GM19351 (cell line): Measurements from ENCODE around the gene NOD1.

ENCODE experiments used
- ATAC-seq: cut with Tn5 transposase; IDR thresholded peaks from one replicate; pipeline ENCODE4 v1.9.1; 2021; ENCODE audit warnings: mild to moderate bottlenecking, moderate library complexity; ENCODE audit not compliant: unreplicated experiment

The NOD1 gene

GRCh38 chr7:30450983-30451497, 27.5 kb downstream of the NOD1 start:
- no peak for ATAC-seq

DNA sequence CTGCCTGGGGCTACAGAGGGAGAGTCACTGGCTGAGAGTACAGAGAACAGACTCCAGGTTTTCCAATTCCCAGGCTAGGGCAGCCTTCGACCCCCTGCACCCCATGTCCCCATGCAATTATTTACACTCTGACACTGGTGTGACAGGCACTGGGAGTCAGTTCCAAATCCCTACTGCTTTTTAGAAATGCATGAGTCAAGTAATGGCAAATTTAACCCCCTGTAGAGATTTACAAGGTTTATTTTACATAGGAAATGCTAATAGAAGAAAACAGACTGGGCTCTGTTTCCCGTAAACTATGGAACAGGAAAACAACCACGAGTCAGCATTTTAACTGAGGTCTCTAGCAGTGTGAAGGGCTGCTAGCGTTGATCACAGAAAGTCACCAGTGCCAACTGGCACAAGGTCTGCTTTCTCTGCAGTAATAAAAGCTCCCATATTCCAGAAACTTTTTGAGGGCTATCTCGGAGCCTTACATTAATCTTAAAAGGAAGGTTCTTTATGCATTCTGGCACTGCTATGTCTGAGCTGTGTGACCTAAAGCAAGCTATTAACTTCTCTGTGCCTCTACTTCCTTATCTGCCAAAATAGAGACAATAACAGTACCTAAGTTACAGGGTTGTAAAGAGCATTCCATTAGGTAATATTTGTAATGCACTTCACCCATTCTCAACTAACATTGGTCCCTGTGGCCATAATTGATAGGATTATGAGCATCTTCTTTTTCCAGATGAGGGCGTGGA, 28.2 kb downstream of the NOD1 start:
- ATAC-seq: no peak

- no peak for ATAC-seq
Measured at GRCh38 chr7:30448461-30449189, 30.0 kb downstream of the NOD1 start.

- ATAC-seq: no peak
Measured at GRCh38 chr7:30447466-30447865, 31.1 kb downstream of the NOD1 start.

DNA sequence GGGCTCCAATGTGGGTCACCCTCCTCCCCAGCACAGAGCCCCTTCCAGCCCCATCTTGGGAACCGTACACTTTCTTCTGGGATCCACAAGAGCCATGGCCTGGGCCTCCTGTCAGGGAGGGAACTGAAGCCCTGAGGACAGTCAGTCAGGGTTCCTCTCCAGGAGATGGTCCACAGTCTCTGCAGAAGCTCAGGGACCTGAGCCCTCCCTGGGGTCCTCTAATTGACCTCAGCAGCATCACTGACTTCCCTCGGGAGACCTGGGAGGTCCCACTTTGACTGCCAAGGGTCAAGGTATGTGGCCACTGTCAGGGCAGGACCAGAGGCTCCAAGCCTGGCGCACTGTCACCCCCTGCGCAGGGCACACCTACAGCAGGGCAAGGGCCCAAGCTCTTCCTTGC, 32.3 kb downstream of the NOD1 start:
- ATAC-seq: no peak

- ATAC-seq: peak; percentile 99
Measured at GRCh38 chr7:30445770-30446169, 32.8 kb downstream of the NOD1 start.

DNA sequence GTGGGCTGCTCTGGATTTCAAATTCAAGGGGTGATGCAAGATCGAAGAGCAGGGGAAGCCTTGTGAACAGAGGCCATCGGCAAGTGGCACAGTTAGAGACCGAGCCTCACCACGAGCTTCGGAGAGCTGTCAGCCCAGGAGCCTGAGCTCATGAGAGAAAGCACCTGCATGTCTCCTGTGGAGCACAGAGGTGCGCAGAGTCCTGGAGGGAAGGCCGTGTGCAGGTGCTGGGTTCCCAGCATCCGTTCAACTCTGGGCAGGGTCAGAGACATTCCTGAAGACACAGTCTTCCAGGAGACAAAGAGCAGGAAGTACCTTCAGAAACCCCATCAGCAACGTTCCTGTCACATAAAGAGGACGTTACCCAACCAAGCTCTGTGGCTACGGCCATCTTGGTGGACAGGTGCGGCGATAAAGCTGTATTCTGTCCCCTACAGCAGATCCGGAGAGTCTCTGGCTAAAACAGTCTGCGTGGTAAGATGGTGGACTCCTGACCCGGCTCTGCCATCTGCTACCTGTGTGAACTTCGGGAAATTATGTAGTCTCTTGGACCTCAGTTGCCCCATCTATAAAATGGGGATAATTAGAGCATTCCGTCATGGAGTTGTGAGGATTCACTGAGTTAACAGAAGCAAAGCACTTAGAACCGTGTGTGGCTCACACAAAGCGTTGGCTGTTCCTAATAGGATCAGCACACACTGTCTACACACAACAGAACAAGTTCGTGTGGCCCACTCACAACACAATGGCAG, 40.6 kb downstream of the NOD1 start:
- no peak for ATAC-seq

DNA sequence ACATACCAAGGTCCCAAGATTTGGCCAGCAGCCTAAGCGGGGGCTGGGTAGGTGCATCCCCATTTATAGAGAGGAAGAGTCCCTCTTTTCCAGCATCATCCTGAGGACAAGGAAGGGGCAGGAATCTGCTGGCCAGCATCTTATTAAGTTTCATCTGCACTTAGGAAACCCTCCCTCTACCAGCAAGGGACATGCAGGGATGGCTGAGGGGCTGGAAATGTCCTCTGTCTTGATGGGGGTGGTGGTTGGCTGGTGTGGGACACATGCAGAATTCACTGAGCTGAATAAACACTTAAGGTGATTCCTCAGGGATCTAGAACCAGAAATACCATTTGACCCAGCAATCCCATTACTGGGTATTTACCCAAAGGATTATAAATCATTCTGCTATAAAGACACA, 42.1 kb downstream of the NOD1 start:
- no peak for ATAC-seq

DNA sequence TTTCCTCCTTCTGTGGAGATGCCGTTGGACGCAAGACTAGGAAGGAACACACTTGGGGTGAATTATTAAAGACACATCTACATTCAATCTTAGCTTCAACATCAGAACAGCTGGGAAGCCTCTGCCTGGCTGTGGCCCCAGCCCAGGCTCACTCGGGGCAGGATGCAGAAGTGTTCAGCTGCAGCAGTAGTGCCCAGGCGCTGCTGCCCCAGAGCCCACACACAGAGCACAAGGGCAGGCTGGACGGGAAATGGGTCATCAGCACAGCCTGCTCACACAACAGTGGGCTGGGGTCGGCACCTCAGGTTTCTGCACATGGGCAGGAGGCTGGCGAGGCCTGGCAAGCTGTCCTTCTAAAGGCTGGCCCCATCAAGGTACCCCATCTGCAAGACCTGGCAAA, 42.5 kb downstream of the NOD1 start:
- ATAC-seq: no peak

GRCh38 chr7:30434140-30434799, 44.3 kb downstream of the NOD1 start:
- ATAC-seq: peak; percentile 60

DNA sequence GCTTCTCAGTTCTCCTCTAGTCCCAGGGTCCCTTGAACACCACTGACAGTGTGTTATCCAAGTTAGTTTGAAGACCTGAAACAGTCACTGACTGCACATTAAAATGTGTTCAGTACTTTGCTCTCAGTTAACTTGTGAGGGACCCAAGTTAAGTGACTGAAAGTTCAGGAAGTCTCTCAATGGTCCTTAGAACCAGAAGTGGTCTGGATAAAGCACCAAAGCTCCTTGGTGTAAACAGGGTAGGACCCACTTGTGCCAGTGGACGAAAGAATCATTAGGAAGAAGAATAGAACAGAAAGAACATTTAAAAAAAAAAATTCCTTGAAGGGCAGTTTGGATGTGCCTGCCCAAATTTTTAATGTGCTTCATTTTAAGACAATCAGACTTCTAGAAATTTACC, 45.1 kb downstream of the NOD1 start:
- no peak for ATAC-seq

- no peak for ATAC-seq
Measured at GRCh38 chr7:30433082-30433481, 45.5 kb downstream of the NOD1 start.

DNA sequence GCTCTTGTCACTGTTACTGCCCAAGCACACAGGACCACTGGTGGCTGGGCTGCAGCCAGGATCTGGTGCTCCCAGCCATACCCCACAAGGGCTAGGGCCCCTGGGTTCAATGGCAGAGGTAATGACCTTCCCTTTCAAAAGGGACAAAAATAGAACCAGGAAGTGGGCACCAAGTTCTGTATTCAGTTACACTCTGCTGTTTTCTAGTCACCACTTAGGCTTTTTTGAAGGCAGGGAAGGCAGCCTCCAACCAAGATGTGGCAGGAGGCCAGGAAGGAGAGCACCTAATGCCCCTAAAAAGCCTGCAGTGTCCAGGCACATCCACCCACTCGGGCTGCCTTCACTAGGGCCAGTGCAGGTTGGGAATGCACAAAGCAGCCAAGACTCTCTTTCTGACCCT, 47.8 kb downstream of the NOD1 start:
- no peak for ATAC-seq

DNA sequence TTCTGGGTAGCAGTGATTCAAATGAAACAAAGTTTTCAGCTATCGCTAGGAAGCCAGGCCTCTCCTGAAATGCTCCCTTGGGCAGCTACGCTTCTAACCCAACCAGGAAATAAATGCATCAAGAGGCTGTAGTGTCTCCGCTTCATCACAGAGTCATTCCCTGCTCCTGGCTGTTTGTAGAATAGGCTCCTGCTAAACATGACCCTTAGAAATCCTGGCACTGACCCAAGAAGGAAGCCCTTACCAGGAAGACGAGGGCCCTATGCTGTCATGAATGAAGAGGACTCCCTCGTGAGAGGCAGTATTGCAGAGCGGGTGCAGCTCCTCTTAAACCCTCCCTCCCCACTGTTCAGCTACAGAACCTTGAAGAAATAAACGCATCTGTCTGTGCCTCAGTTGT, 48.3 kb downstream of the NOD1 start:
- no peak for ATAC-seq

DNA sequence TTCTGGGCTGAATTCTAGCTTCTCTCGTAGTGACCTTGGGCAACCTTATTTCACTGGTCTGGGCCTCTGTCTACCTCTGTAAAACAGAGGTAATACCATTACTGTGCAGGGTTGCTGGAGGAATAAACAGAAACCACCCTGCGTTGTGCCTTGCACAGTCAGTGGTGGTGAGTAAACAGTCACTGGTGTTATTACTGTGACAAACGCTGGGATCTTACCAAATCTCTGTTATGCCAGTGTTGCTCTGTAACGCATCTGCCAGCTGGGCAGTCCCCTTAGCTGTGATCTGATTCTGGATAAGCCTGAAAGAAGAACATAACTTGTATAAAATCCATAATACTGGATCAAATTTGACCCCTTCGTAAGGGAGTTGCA, 49.4 kb downstream of the NOD1 start:
- no peak for ATAC-seq

GRCh38 chr7:30428246-30429155, 50.1 kb downstream of the NOD1 start:
- ATAC-seq: no peak

DNA sequence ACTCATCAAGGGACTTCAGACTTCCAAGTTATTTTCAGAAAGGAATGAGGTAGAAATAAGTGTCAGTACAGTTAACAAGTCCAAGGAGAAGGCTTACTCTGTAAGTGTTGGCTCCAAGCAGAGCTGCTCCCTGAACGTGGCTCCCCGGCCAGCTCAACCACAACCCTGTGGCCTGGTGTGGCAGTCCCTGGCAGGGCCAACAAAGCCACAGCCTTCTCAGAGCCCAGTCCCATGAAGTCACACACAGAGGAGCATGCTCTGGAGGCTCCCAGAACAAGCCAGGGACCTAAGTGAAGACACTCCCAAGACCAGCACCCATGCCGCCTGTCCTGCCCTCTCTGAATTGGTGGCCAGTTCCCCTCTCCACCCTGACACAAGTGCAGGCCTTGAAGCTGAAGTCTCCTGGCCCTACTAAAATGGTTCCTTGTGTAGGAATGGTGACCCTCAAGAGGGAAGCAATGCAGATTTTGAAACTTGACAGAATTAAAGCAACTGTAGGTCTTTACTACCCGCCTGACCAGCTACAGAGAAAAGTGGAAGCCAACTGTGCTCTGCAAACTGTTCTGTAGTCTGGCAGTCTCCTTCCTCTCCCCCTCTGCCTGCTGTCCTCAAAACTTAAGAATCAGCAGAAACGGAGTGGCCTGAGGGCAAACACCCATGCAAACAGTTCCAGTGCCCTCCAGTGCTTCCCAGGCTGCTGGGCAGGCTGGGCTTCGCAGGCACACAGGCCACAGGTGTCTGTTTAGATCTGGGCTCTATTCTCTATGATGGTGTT, 51.1 kb downstream of the NOD1 start:
- ATAC-seq: no peak

DNA sequence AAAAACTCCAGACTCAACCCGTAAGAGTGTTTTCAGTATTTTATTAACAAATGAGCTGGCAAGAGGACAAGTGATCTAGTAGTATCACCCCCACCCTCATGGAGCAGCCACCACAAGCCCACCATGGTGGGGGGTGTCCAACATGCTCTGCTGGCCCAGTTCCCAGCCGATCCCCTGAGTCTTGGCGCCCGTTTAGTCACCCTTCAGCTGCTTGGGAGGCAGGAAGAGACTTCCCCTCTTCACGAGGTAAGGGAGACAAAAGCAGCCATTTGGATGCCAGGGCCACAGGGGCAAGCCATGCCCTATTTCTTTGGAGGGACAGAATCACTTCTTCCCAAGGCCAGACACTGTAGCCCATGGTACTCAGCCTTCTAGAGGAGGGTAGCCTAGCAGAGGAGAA, 54.1 kb downstream of the NOD1 start:
- no peak for ATAC-seq

DNA sequence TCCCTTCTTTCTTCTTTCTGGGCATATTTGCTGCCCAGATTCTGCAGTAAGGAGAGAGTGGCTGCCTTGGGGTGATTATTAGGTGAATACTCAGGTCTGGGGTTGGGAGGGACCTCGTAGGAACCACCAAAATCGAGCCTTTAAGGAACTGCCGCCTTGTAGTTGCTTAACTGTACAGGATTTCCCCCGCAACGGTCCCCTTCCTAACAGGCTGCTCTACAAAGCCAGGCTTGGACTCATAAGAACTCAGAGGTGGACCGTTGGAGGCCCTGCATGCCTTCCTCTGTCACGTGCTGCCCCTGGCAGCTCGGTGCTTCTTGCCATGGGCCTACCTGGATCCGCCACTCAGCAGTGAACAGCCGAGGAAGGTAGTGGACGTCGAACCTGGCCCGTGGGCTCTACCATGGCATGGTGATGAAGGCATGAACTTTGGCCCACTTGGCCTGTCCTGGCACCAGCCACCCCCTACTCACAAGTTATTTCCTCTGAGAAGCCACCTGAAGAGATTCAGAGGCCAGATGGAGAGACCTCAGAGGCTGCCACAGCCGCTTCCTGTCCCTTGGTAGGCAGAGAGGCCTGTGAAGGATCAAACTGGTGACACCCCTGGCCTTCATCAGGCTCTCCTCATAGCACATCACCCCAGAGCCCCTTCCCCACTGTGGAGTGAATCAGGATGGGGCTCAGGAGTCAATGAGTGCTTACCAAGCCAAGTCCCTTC, 54.6 kb downstream of the NOD1 start:
- no peak for ATAC-seq
